ENCODE data around the gene MTCL1.

DNA sequence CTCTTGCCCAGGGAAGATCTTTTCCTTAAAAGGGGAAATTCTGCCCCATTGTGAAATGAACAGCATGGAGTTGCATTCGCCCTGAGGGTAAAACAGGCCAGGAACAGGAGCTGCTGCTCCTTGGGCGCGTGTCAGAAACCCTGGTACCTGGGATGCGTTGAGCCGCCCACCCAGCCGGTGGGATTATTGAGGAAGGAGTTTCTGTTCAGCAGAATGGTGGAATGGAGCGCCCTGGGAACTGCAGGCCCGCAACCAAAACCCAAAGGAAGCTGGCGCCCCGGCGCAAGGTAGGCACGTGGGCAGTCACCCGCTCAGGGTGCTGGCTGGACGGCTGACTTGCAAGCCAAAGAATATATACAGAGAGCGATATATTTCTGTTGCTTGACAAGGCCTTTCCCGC is 73.5 kb downstream of the MTCL1 start:
- no peak for TF ChIP-seq GABPA (IDR thresholded peaks at IDR 0.05 in 1 of 2, conservative IDR thresholded peaks at IDR 0.05 in 1 of 2)
- no peak for TF ChIP-seq REST (IDR thresholded peaks at IDR 0.05)
- TF ChIP-seq, protein P1, sequence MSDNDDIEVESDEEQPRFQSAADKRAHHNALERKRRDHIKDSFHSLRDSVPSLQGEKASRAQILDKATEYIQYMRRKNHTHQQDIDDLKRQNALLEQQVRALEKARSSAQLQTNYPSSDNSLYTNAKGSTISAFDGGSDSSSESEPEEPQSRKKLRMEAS (IDR thresholded peaks at IDR 0.05) = no peak
- TF ChIP-seq, protein P2, sequence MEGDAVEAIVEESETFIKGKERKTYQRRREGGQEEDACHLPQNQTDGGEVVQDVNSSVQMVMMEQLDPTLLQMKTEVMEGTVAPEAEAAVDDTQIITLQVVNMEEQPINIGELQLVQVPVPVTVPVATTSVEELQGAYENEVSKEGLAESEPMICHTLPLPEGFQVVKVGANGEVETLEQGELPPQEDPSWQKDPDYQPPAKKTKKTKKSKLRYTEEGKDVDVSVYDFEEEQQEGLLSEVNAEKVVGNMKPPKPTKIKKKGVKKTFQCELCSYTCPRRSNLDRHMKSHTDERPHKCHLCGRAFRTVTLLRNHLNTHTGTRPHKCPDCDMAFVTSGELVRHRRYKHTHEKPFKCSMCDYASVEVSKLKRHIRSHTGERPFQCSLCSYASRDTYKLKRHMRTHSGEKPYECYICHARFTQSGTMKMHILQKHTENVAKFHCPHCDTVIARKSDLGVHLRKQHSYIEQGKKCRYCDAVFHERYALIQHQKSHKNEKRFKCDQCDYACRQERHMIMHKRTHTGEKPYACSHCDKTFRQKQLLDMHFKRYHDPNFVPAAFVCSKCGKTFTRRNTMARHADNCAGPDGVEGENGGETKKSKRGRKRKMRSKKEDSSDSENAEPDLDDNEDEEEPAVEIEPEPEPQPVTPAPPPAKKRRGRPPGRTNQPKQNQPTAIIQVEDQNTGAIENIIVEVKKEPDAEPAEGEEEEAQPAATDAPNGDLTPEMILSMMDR (IDR thresholded peaks at IDR 0.05; ENCODE audit: low read depth, low read length, missing input control) = no peak
